ENCODE results near the gene TDRD10. TPM values are rescaled to one million over a fixed set of nuclear protein-coding genes. Genes with fewer than 3 reads are reported as not detected.

TDRD10 gene
- total RNA-seq, 1 donor from 2014 or later, result 0.31 TPM

GRCh38 chr1:154594811-154595210 lies 92.8 kb downstream of the TDRD10 start:
- H3K4me3 Mint-ChIP-seq, result no peak overlapping the region
- TF ChIP-seq CTCF (IDR thresholded peaks at IDR 0.05; ENCODE audit: unreplicated experiment), result no peak
- H3K9me3 Mint-ChIP-seq, result no peaks in the 10 kb centered on the region
- no peak overlapping the region for H3K27ac Mint-ChIP-seq
- DNase-seq (ENCODE audit: low spot score in 2 of 2, unreplicated experiment in 2 of 2), result no peak
- peaks cover under 1% of the 10 kb centered on the region for H3K4me1 Mint-ChIP-seq
- H3K36me3 Mint-ChIP-seq, result peaks cover 49% of the 10 kb centered on the region
- H3K27me3 Mint-ChIP-seq (ENCODE audit: low read depth), result no peaks in the 10 kb centered on the region

- TF ChIP-seq CTCF (IDR thresholded peaks at IDR 0.05; ENCODE audit: unreplicated experiment), result no peak
- H3K27me3 Mint-ChIP-seq (ENCODE audit: low read depth), result no peaks in the 10 kb centered on the region
- no peak overlapping the region for H3K27ac Mint-ChIP-seq
- H3K9me3 Mint-ChIP-seq, result no peaks in the 10 kb centered on the region
- DNase-seq (ENCODE audit: low spot score in 2 of 2, unreplicated experiment in 2 of 2), result no peak
- peaks cover 49% of the 10 kb centered on the region for H3K36me3 Mint-ChIP-seq
- H3K4me1 Mint-ChIP-seq, result peaks cover 1% of the 10 kb centered on the region
- no peak overlapping the region for H3K4me3 Mint-ChIP-seq
Observed at GRCh38 chr1:154595621-154596020, 93.6 kb downstream of the TDRD10 start.

Other genes with a start within 250 kb of the TDRD10 start
- 34.7 to 38.3 TPM (median 36.8 TPM) in 3 replicates for gene HAX1, start 229.6 kb upstream of the TDRD10 start, total RNA-seq
- 0.57 to 1.00 TPM (median 0.60 TPM) in 3 replicates for gene AQP10, start 181.1 kb upstream of the TDRD10 start, total RNA-seq
- 37.5 to 38.8 TPM (median 38.6 TPM) in 3 replicates for gene ATP8B2, start 176.7 kb upstream of the TDRD10 start, total RNA-seq
- gene IL6R, start 96.9 kb upstream of the TDRD10 start, total RNA-seq, result 0.78 to 1.2 TPM (median 0.97 TPM) in 3 replicates
- gene SHE, start 193 bp downstream of the TDRD10 start, total RNA-seq, result 0.29 to 0.54 TPM (median 0.47 TPM) in 3 replicates
- gene UBE2Q1, start 56.4 kb downstream of the TDRD10 start, total RNA-seq, result 56.8 to 60.1 TPM (median 57.6 TPM) in 3 replicates
- 0.31 to 0.58 TPM (median 0.45 TPM) in 3 replicates for gene CHRNB2, start 65.6 kb downstream of the TDRD10 start, total RNA-seq
- 224 to 232 TPM (median 229 TPM) in 3 replicates for gene ADAR, start 106.0 kb downstream of the TDRD10 start, total RNA-seq